SK-N-SH (cell line): Measurements from ENCODE around the gene KRTAP20-2. TPM values are rescaled to one million over a fixed set of nuclear protein-coding genes. Genes with fewer than 3 reads are reported as not detected.

ENCODE experiments used
- CTCF ChIA-PET: fragments of 300-600, 350-600 bp; formaldehyde crosslinking; extraction: SDS; loops from one replicate; lab custom pipeline; 2021; lab: Yijun Ruan, JAX
- POLR2A ChIA-PET: fragments of 350-600 bp; sonication (Branson Sonifier 250); formaldehyde crosslinking; extraction: SDS; loops from one replicate; lab custom pipeline; 2020; ENCODE audit warnings: antibody characterized with exemption, inconsistent platforms; lab: Yijun Ruan, JAX
- DNase-seq: peaks from one replicate; pipeline ENCODE4 v3.0.0; 2012
- H2AFZ ChIP-seq: fragments of 200-600 bp; sonication (generic); 2 replicates; pipeline ENCODE4 v1.8.1; 2016; ENCODE audit warnings: antibody characterized with exemption, mild to moderate bottlenecking, low read depth
- H3F3A ChIP-seq: fragments of 200-600 bp; sonication (generic); replicated peaks from 2 replicates; pipeline ENCODE3; 2016; ENCODE audit warnings: antibody characterized with exemption, mild to moderate bottlenecking; ENCODE audit not compliant: insufficient read depth
- H3K27ac ChIP-seq, 2 experiments: fragments of 200-500 bp in 1 of 2; fragments of 200-600 bp in 1 of 2; sonication (Bioruptor generic) in 1 of 2; sonication (generic), shearing (Covaris generic) in 1 of 2; 2 replicates each; pipeline versions ENCODE4 v1.5.1 to v1.6.1; 2014 to 2016; ENCODE audit warnings: low read depth in 2 of 2, inconsistent platforms in 1 of 2, low read length in 1 of 2, mild to moderate bottlenecking in 1 of 2, mixed read lengths in 1 of 2
- H3K27me3 ChIP-seq: fragments of 200-600 bp; sonication (generic), shearing (Covaris generic); 2 replicates; pipeline ENCODE4 v1.6.1; 2016; ENCODE audit warnings: mixed run types; ENCODE audit not compliant: insufficient read depth
- H3K36me3 ChIP-seq, 2 experiments: fragments of 200-500 bp in 1 of 2; fragments of 200-600 bp in 1 of 2; sonication (Bioruptor generic) in 1 of 2; sonication (generic) in 1 of 2; replicated peaks in 1 of 2; 2 replicates each; pipeline versions ENCODE3 to v1.5.1; 2014 to 2016; ENCODE audit warnings: low read length in 1 of 2, mild to moderate bottlenecking in 1 of 2; ENCODE audit not compliant: insufficient read depth in 2 of 2, control insufficient read depth in 1 of 2
- H3K4me1 ChIP-seq, 2 experiments: fragments of 200-500 bp in 1 of 2; fragments of 200-600 bp in 1 of 2; sonication (Bioruptor generic) in 1 of 2; sonication (generic), shearing (Covaris generic) in 1 of 2; 2 replicates each; pipeline versions ENCODE4 v1.5.1 to v1.6.1; 2014 to 2016; ENCODE audit warnings: low read depth in 1 of 2, low read length in 1 of 2, mixed run types in 1 of 2; ENCODE audit not compliant: insufficient read depth in 2 of 2, control insufficient read depth in 1 of 2
- H3K4me2 ChIP-seq: fragments of 200-600 bp; sonication (generic), shearing (Covaris generic); 2 replicates; pipeline ENCODE4 v1.6.1; 2017; ENCODE audit warnings: mixed run types
- H3K4me3 ChIP-seq, 2 experiments: fragments of 200-500 bp in 1 of 2; fragments of 200-600 bp in 1 of 2; sonication (Bioruptor generic) in 1 of 2; sonication (generic), shearing (Covaris generic) in 1 of 2; 2 replicates each; pipeline versions ENCODE4 v1.5.1 to v1.8.1; 2014 to 2016; ENCODE audit warnings: low read depth in 2 of 2, inconsistent platforms in 1 of 2, low read length in 1 of 2, mild to moderate bottlenecking in 1 of 2, mixed read lengths in 1 of 2, moderate library complexity in 1 of 2
- H3K79me2 ChIP-seq: fragments of 200-600 bp; sonication (generic); 2 replicates; pipeline ENCODE4 v1.8.1; 2017; ENCODE audit warnings: mild to moderate bottlenecking; ENCODE audit not compliant: insufficient read depth
- H3K9ac ChIP-seq: fragments of 200-600 bp; sonication (generic); 2 replicates; pipeline ENCODE4 v1.6.1; 2017; ENCODE audit warnings: mixed run types
- H3K9me2 ChIP-seq: fragments of 200-600 bp; sonication (generic); 2 replicates; pipeline ENCODE4 v1.6.1; 2017; ENCODE audit warnings: mixed run types
- H3K9me3 ChIP-seq: fragments of 200-600 bp; sonication (generic); 2 replicates; pipeline ENCODE4 v1.6.1; 2017; ENCODE audit warnings: mixed run types, mild to moderate bottlenecking, moderate library complexity
- H4K20me1 ChIP-seq: fragments of 200-600 bp; sonication (generic); 2 replicates; pipeline ENCODE4 v1.6.1; 2017; ENCODE audit warnings: mild to moderate bottlenecking, mixed run types; ENCODE audit not compliant: insufficient read depth
- EP300 ChIP-seq, 2 experiments: IDR thresholded peaks; 2 replicates each; pipeline versions ENCODE4 v1.4.0 to v1.6.1; 2012; ENCODE audit warnings: borderline replicate concordance in 1 of 2, low read depth in 1 of 2, low read length in 1 of 2
- FOSL2 ChIP-seq: IDR thresholded peaks from 2 replicates; pipeline ENCODE4 v1.4.0; 2012; ENCODE audit warnings: low read depth, mild to moderate bottlenecking, moderate library complexity, borderline replicate concordance
- FOXM1 ChIP-seq: IDR thresholded peaks from 2 replicates; pipeline ENCODE4 v1.4.0; 2012; ENCODE audit warnings: low read depth, mild to moderate bottlenecking
- GABPA ChIP-seq: IDR thresholded peaks from 2 replicates; pipeline ENCODE4 v1.4.0; 2012; ENCODE audit warnings: low read depth, mild to moderate bottlenecking
- GATA2 ChIP-seq: sonication (generic); formaldehyde crosslinking; IDR thresholded peaks from 2 replicates; pipeline ENCODE4 v1.5.0; 2020; ENCODE audit warnings: mild to moderate bottlenecking, missing genetic modification reagents
- JUND ChIP-seq: IDR thresholded peaks from 2 replicates; pipeline ENCODE4 v1.4.0; 2012
- MAX ChIP-seq: IDR thresholded peaks from 2 replicates; pipeline ENCODE4 v1.4.0; 2012; ENCODE audit warnings: low read depth
- MEF2A ChIP-seq: IDR thresholded peaks from 2 replicates; pipeline ENCODE4 v1.4.0; 2012; ENCODE audit warnings: low read depth, borderline replicate concordance
- NFIC ChIP-seq: IDR thresholded peaks from 2 replicates; pipeline ENCODE4 v1.4.0; 2012; ENCODE audit warnings: borderline replicate concordance
- NRF1 ChIP-seq: IDR thresholded peaks from 2 replicates; pipeline ENCODE4 v1.6.1; 2012; ENCODE audit warnings: low read depth, mild to moderate bottlenecking, low read length
- RAD21 ChIP-seq: IDR thresholded peaks from 2 replicates; pipeline ENCODE4 v1.6.1; 2012; ENCODE audit warnings: mild to moderate bottlenecking, low read length
- RCOR1 ChIP-seq: fragments of 150-350 bp; IDR thresholded peaks from 2 replicates; pipeline ENCODE4 v1.6.1; 2017; ENCODE audit warnings: antibody characterized with exemption, low read length
- SIN3A ChIP-seq: IDR thresholded peaks from 2 replicates; pipeline ENCODE4 v1.6.1; 2012; ENCODE audit warnings: low read depth, mild to moderate bottlenecking, low read length, moderate library complexity, borderline replicate concordance
- SMC3 ChIP-seq: IDR thresholded peaks from 2 replicates; pipeline ENCODE4 v1.6.1; 2012; ENCODE audit warnings: low read depth, low read length, improper control_type of control experiment
- TCF12 ChIP-seq: IDR thresholded peaks from 2 replicates; pipeline ENCODE4 v1.4.0; 2012
- TEAD4 ChIP-seq: IDR thresholded peaks from 2 replicates; pipeline ENCODE4 v1.4.0; 2012; ENCODE audit warnings: mild to moderate bottlenecking, borderline replicate concordance; ENCODE audit not compliant: insufficient read depth
- WGBS: methylation state at CpG from one replicate; pipeline ENCODE4 v1.1.6; 2017; ENCODE audit warnings: low lambda C conversion rate; 5-methylcytosine and 5-hydroxymethylcytosine counted together
- polyA plus RNA-seq, 3 experiments: library from polyadenylated mRNA; depleted of rRNA; stranded (reverse); fragments of >200 nt; gene quantifications; 2 replicates each; pipeline ENCODE4 v1.2.3, GENCODE V29; 2012
- TF ChIP-seq, protein P1 (sequence below): IDR thresholded peaks from 2 replicates; pipeline ENCODE4 v1.4.0; 2012; ENCODE audit warnings: low read depth, borderline replicate concordance
- TF ChIP-seq, protein P2 (sequence below): IDR thresholded peaks from 2 replicates; pipeline ENCODE4 v1.6.1; 2012; ENCODE audit warnings: mild to moderate bottlenecking, low read depth, low read length, moderate library complexity

Gene KRTAP20-2
- polyA plus RNA-seq, 1 of the 3 experiments (the other 2 are of a cell fraction): not detected

- Histone ChIP-seq H3K4me3 (no peak overlapping the region), H3K9ac (no peak overlapping the region), H3K27ac (no peak overlapping the region), H3K9me3 (no peaks in the 10 kb centered on the region), H3K4me2 (no peak overlapping the region), H2AFZ (no peak overlapping the region), H3K79me2 (no peaks in the 10 kb centered on the region), H3K4me1 (no peaks in the 10 kb centered on the region), H3K27me3 (no peaks in the 10 kb centered on the region; the same call in 1 of the 2 replicates), H3K9me2 (no peaks in the 10 kb centered on the region), H4K20me1 (no peaks in the 10 kb centered on the region), H3K36me3 (no peaks in the 10 kb centered on the region), H3F3A (no peaks in the 10 kb centered on the region)
- ChIA-PET POLR2A (no interaction called here), CTCF (no interaction called here)
- DNase-seq: no peak
- TF ChIP-seq NFIC (no peak), FOSL2 (no peak), EP300 (IDR thresholded peaks at IDR 0.05; ENCODE audit: borderline replicate concordance in 1 of 2, low read depth in 1 of 2, low read length in 1 of 2) (no peak), NRF1 (no peak), MEF2A (no peak), RCOR1 (no peak), TEAD4 (no peak), TCF12 (no peak), GATA2 (no peak), RAD21 (no peak), GABPA (no peak), SMC3 (no peak)
- TF ChIP-seq, protein P1, sequence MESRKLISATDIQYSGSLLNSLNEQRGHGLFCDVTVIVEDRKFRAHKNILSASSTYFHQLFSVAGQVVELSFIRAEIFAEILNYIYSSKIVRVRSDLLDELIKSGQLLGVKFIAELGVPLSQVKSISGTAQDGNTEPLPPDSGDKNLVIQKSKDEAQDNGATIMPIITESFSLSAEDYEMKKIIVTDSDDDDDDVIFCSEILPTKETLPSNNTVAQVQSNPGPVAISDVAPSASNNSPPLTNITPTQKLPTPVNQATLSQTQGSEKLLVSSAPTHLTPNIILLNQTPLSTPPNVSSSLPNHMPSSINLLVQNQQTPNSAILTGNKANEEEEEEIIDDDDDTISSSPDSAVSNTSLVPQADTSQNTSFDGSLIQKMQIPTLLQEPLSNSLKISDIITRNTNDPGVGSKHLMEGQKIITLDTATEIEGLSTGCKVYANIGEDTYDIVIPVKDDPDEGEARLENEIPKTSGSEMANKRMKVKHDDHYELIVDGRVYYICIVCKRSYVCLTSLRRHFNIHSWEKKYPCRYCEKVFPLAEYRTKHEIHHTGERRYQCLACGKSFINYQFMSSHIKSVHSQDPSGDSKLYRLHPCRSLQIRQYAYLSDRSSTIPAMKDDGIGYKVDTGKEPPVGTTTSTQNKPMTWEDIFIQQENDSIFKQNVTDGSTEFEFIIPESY: no peak
- TF ChIP-seq, protein P2, sequence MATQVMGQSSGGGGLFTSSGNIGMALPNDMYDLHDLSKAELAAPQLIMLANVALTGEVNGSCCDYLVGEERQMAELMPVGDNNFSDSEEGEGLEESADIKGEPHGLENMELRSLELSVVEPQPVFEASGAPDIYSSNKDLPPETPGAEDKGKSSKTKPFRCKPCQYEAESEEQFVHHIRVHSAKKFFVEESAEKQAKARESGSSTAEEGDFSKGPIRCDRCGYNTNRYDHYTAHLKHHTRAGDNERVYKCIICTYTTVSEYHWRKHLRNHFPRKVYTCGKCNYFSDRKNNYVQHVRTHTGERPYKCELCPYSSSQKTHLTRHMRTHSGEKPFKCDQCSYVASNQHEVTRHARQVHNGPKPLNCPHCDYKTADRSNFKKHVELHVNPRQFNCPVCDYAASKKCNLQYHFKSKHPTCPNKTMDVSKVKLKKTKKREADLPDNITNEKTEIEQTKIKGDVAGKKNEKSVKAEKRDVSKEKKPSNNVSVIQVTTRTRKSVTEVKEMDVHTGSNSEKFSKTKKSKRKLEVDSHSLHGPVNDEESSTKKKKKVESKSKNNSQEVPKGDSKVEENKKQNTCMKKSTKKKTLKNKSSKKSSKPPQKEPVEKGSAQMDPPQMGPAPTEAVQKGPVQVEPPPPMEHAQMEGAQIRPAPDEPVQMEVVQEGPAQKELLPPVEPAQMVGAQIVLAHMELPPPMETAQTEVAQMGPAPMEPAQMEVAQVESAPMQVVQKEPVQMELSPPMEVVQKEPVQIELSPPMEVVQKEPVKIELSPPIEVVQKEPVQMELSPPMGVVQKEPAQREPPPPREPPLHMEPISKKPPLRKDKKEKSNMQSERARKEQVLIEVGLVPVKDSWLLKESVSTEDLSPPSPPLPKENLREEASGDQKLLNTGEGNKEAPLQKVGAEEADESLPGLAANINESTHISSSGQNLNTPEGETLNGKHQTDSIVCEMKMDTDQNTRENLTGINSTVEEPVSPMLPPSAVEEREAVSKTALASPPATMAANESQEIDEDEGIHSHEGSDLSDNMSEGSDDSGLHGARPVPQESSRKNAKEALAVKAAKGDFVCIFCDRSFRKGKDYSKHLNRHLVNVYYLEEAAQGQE: no peak
Observed at GRCh38 chr21:30652891-30653290, 17.9 kb downstream of the KRTAP20-2 start.

DNA sequence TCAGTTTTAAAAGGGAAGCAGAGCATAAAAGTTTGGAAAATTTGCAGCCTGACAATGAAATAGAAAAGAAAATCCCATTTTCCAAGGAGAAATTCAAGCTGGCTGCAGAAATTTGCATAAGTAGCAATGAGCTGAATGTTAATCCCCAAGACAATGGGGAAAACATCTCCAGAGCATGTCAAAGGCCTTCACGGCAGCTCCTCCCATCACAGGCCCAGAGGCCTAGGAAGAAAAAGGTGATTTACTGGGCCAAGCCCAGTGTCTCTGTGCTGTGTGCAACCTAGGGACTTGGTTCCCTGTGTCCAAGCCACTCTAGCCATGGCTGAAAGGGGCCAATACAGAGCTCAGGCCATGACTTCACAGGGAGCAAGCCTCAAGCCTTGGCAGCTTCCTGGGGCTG, 33.8 kb downstream of the KRTAP20-2 start:
- H3F3A ChIP-seq: no peaks in the 10 kb centered on the region
- no peaks in the 10 kb centered on the region for H3K79me2 ChIP-seq
- H3K9me3 ChIP-seq: no peaks in the 10 kb centered on the region
- no peak for TF ChIP-seq JUND
- TF ChIP-seq FOSL2: no peak
- TF ChIP-seq SIN3A: no peak
- no peak for TF ChIP-seq GATA2
- TF ChIP-seq NFIC: no peak
- no peak for TF ChIP-seq FOXM1
- TF ChIP-seq NRF1: no peak
- no peak for TF ChIP-seq MAX
- no peak for TF ChIP-seq GABPA
- TF ChIP-seq, all 33 proteins: peak for 0
- Histone ChIP-seq H3K27me3 (no peaks in the 10 kb centered on the region; the same call in 1 of the 2 replicates), H3K4me3 (no peak overlapping the region), H3K9me2 (no peaks in the 10 kb centered on the region; the same call in 1 of the 2 replicates), H3K36me3 (no peaks in the 10 kb centered on the region), H3K9ac (no peak overlapping the region), H3K27ac (no peak overlapping the region), H2AFZ (no peak overlapping the region), H4K20me1 (no peaks in the 10 kb centered on the region), H3K4me2 (no peak overlapping the region), H3K4me1 (no peaks in the 10 kb centered on the region)
- ChIA-PET POLR2A (no interaction called here), CTCF (no interaction called here)
- WGBS: 0% methylated on average over 1 of the region's 1 CpG
- DNase-seq: no peak
